Panc1 (cell line): ENCODE measurements around the gene C14orf132. TPM values are rescaled to one million over a fixed set of nuclear protein-coding genes. Genes with fewer than 3 reads are reported as not detected.

Source experiments
- ATAC-seq: fragments of 200-7000 bp; cut with Tn5 transposase; 2 replicates; pipeline ENCODE4 v1.9.1; 2020; ENCODE audit warnings: mild to moderate bottlenecking, moderate library complexity
- BruUV-seq: library from RNA; stranded (reverse); fragments of 400-500 nt; replicated peaks from 2 replicates; lab custom pipeline; 2021; lab: Mats Ljungman, UMichigan
- CTCF ChIA-PET: fragments of 300-600 bp; sonication (Branson Sonifier 250); formaldehyde crosslinking; loops from one replicate; lab custom pipeline; 2022; ENCODE audit warnings: antibody characterized with exemption; lab: Charles Lee
- POLR2A ChIA-PET: fragments of 300-600 bp; sonication (Branson Sonifier 250); formaldehyde crosslinking; loops from one replicate; lab custom pipeline; 2022; ENCODE audit warnings: antibody characterized with exemption; lab: Charles Lee
- DNase-seq: peaks from one replicate; pipeline ENCODE4 v3.0.0-alpha.2; 2010; ENCODE audit warnings: low read depth, low spot score
- H3K27ac ChIP-seq: 2 replicates; pipeline ENCODE4 v1.5.1; 2011; ENCODE audit warnings: mild to moderate bottlenecking, low read length, inconsistent platforms
- H3K27me3 ChIP-seq: fragments of 200-500 bp; sonication (Bioruptor generic); 2 replicates; pipeline ENCODE4 v1.6.0; 2014; ENCODE audit warnings: low read length, inconsistent platforms; ENCODE audit not compliant: control insufficient read depth, insufficient read depth
- H3K36me3 ChIP-seq: fragments of 200-500 bp; sonication (Bioruptor generic); 2 replicates; pipeline ENCODE4 v1.5.1; 2014; ENCODE audit warnings: inconsistent platforms, mild to moderate bottlenecking, low read length, moderate library complexity; ENCODE audit not compliant: control insufficient read depth, insufficient read depth
- H3K4me1 ChIP-seq: 2 replicates; pipeline ENCODE4 v1.5.1; 2011; ENCODE audit warnings: inconsistent platforms, mild to moderate bottlenecking, low read length, moderate library complexity; ENCODE audit not compliant: control insufficient read depth, insufficient read depth
- H3K4me3 ChIP-seq, 2 experiments: 2 replicates each; pipeline ENCODE4 v1.5.1; 2011 to 2012; ENCODE audit warnings: low read depth in 2 of 2, low read length in 2 of 2, mild to moderate bottlenecking in 2 of 2, inconsistent platforms in 1 of 2, moderate library complexity in 1 of 2
- H3K9me3 ChIP-seq: fragments of 200-500 bp; sonication (Bioruptor generic); 2 replicates; pipeline ENCODE4 v1.5.1; 2014; ENCODE audit warnings: low read depth, mild to moderate bottlenecking, inconsistent platforms, low read length, moderate library complexity; ENCODE audit not compliant: control insufficient read depth, insufficient read depth
- CTCF ChIP-seq: fragments of 450-650 bp; IDR thresholded peaks from 2 replicates; pipeline ENCODE4 v1.5.1; 2017; ENCODE audit warnings: mild to moderate bottlenecking
- POLR2AphosphoS5 ChIP-seq: IDR thresholded peaks from 2 replicates; pipeline ENCODE4 v1.6.1; 2012; ENCODE audit warnings: mild to moderate bottlenecking, low read depth, low read length, moderate library complexity
- REST ChIP-seq, 2 experiments: IDR thresholded peaks; 2 replicates each; pipeline ENCODE4 v1.6.1; 2011 to 2012; ENCODE audit warnings: low read depth in 2 of 2, control low read depth in 1 of 2, low read length in 1 of 2, mild to moderate bottlenecking in 1 of 2, moderate library complexity in 1 of 2; ENCODE audit not compliant: insufficient read depth in 1 of 2
- SIN3A ChIP-seq: IDR thresholded peaks from 2 replicates; pipeline ENCODE4 v1.6.1; 2012; ENCODE audit warnings: low read depth, mild to moderate bottlenecking, low read length, moderate library complexity, borderline replicate concordance; ENCODE audit not compliant: insufficient read depth
- TCF7L2 ChIP-seq: IDR thresholded peaks from 2 replicates; pipeline ENCODE4 v1.6.1; 2011; ENCODE audit warnings: mild to moderate bottlenecking, low read depth, low read length, inconsistent platforms
- in situ Hi-C: cut with HindIII; loops from 2 replicates; pipeline ENCODE4 v1.10.0; 2016; ENCODE audit warnings: low sequenced_read_pairs, low pct_unique_long_range_greater_than_20kb
- intact Hi-C: fragments of 100-400 bp; cut with micrococcal nuclease; formaldehyde crosslinking; loops from one replicate; pipeline ENCODE4 v1.10.0; 2022; ENCODE audit not compliant: unreplicated experiment
- total RNA-seq: library from RNA; stranded (reverse); gene quantifications from one replicate; pipeline ENCODE4 v1.2.1, GENCODE V29; 2021; ENCODE audit not compliant: unreplicated experiment

The C14orf132 gene
- total RNA-seq, 1 experiment from 2014 or later = 23.0 TPM

DNA sequence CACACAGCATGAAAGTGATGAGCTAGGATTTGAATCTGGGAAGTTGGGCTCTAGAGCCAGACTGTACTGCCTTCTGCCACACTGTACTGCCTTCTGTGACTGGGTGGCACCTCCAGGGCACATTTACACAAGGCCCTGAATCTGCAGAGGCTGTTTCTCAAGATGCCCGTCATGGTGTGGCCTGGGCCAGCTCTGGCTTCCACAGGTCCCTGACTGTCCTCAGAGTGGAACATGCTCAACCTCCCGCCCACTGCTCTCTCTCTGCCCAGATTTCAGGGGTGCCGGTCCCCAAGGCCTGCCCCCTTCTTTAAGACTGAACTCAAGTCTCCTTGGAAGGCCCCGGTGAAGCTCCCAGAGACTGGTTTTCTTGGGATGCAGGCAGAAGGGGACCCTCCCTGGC is 50.2 kb downstream of the C14orf132 start:
- Histone ChIP-seq H3K4me1 (no peaks in the 10 kb centered on the region; the same call in 1 of the 2 replicates), H3K27ac (no peak overlapping the region), H3K36me3 (no peaks in the 10 kb centered on the region), H3K4me3 (no peak overlapping the region), H3K27me3 (no peaks in the 10 kb centered on the region), H3K9me3 (no peaks in the 10 kb centered on the region)
- ChIA-PET POLR2A (no interaction called here), CTCF (no interaction called here)
- no peak for DNase-seq
- in situ Hi-C loops (no loop called here), intact Hi-C loops (no loop called here)
- TF ChIP-seq POLR2AphosphoS5 (no peak), CTCF (no peak), REST (IDR thresholded peaks at IDR 0.05; ENCODE audit: insufficient read depth in 1 of 2, low read depth in 2 of 2, low read length in 1 of 2) (no peak), SIN3A (no peak)
- BruUV-seq = no TSS peak
- no peak for ATAC-seq

- intact Hi-C loops = no loop called here
Observed at GRCh38 chr14:96090441-96091148, 51.4 kb downstream of the C14orf132 start.

More at GRCh38 chr14:96090441-96091148, 51.4 kb downstream of the C14orf132 start:
- Histone ChIP-seq H3K36me3 (no peaks in the 10 kb centered on the region), H3K9me3 (no peaks in the 10 kb centered on the region), H3K27me3 (no peaks in the 10 kb centered on the region), H3K4me1 (peaks cover 7% of the 10 kb centered on the region), H3K27ac (no peak overlapping the region), H3K4me3 (no peak overlapping the region)
- in situ Hi-C loops = no loop called here
- POLR2A ChIA-PET = no interaction called here
- DNase-seq (no peak), ATAC-seq (no peak)
- CTCF ChIA-PET = interaction anchor here (0.6 kb wide), 1 partner anchor 88 kb away, joined by 8 read pairs; no protein-coding TSS in a partner anchor
- BruUV-seq = no TSS peak
- no peak for TF ChIP-seq POLR2AphosphoS5
- no peak for TF ChIP-seq CTCF
- TF ChIP-seq SIN3A = no peak
- no peak for TF ChIP-seq TCF7L2
- TF ChIP-seq REST (IDR thresholded peaks at IDR 0.05; ENCODE audit: insufficient read depth in 1 of 2, low read depth in 2 of 2, low read length in 1 of 2) = no peak
